Vagina (tissue), 2 donors: ENCODE measurements around the gene GJB2. TPM values are rescaled to one million over a fixed set of nuclear protein-coding genes. Genes with fewer than 3 reads are reported as not detected.

Experiments
- DNase-seq, 2 donors: peaks; one replicate each; pipeline ENCODE4 v3.0.0-alpha.2; 2017; ENCODE audit errors: extremely low spot score in 2 of 2
- H3K27ac ChIP-seq: fragments of 200-600 bp; sonication (generic); one replicate; pipeline ENCODE4 v1.5.1; 2019
- H3K27me3 ChIP-seq: fragments of 200-600 bp; sonication (generic); one replicate; pipeline ENCODE4 v1.5.1; 2019
- H3K36me3 ChIP-seq, 2 donors: fragments of 200-600 bp; sonication (generic); one replicate each; pipeline ENCODE4 v1.5.1; 2017 to 2019
- H3K4me1 ChIP-seq: fragments of 200-600 bp; sonication (generic); one replicate; pipeline ENCODE4 v1.5.1; 2019
- H3K4me3 ChIP-seq, 2 donors: fragments of 200-600 bp; sonication (generic); 1 replicate in 1 of 2; 2 replicates in 1 of 2; pipeline ENCODE4 v1.5.1; 2016 to 2019
- H3K9me3 ChIP-seq: fragments of 200-600 bp; sonication (generic); one replicate; pipeline ENCODE4 v1.5.1; 2019
- CTCF ChIP-seq, 3 experiments: fragments of 450-650 bp in 2 of 3; fragments of 200-600 bp in 1 of 3; sonication (generic) in 1 of 3; IDR thresholded peaks; one replicate each; pipeline ENCODE4 v1.5.1; 2017 to 2019; ENCODE audit warnings: antibody characterized with exemption in 3 of 3, mild to moderate bottlenecking in 2 of 3, moderate library complexity in 2 of 3
- POLR2A ChIP-seq, 2 donors: fragments of 450-650 bp; IDR thresholded peaks; one replicate each; pipeline ENCODE4 v1.6.1; 2017; ENCODE audit warnings: antibody characterized with exemption in 2 of 2, mild to moderate bottlenecking in 2 of 2, moderate library complexity in 2 of 2
- POLR2AphosphoS5 ChIP-seq, 2 donors: sonication (generic); formaldehyde crosslinking; IDR thresholded peaks; one replicate each; pipeline ENCODE4 v1.9.0; 2017; ENCODE audit warnings: antibody characterized with exemption in 2 of 2, mild to moderate bottlenecking in 2 of 2, low read depth in 1 of 2; ENCODE audit not compliant: insufficient read depth in 1 of 2
- intact Hi-C: fragments of 100-400 bp; cut with DNase I; formaldehyde crosslinking; loops from one replicate; pipeline ENCODE4 v1.15.1; 2023
- total RNA-seq: library from RNA; depleted of rRNA; stranded (reverse); fragments of >200 nt; gene quantifications from one replicate; pipeline ENCODE4 v1.2.3, GENCODE V29; 2016

Gene GJB2
- total RNA-seq, 1 donor from 2014 or later, result 217 TPM

- Histone ChIP-seq H3K27ac (no peak overlapping the region), H3K9me3 (no peaks in the 10 kb centered on the region), H3K4me3 (no peak overlapping the region), H3K27me3 (no peaks in the 10 kb centered on the region), H3K4me1 (no peaks in the 10 kb centered on the region), H3K36me3 (no peaks in the 10 kb centered on the region)
- no peak for DNase-seq
- TF ChIP-seq POLR2AphosphoS5 (IDR thresholded peaks at IDR 0.05; ENCODE audit: insufficient read depth in 1 of 2, low read depth in 1 of 2) (no peak), CTCF (IDR thresholded peaks at IDR 0.05) (no peak), POLR2A (IDR thresholded peaks at IDR 0.05) (no peak)
- intact Hi-C loops, result no loop called here
These were observed 41.1 kb downstream of the GJB2 start for GRCh38 chr13:20151612-20152011.

- no peaks in the 10 kb centered on the region for H3K36me3 ChIP-seq
- no peak overlapping the region for H3K4me3 ChIP-seq
- intact Hi-C loops, result no loop called here
- H3K27me3 ChIP-seq, result no peaks in the 10 kb centered on the region
- no peaks in the 10 kb centered on the region for H3K4me1 ChIP-seq
- no peaks in the 10 kb centered on the region for H3K9me3 ChIP-seq
- no peak overlapping the region for H3K27ac ChIP-seq
- DNase-seq, result no peak
- TF ChIP-seq CTCF (IDR thresholded peaks at IDR 0.05) (no peak), POLR2AphosphoS5 (IDR thresholded peaks at IDR 0.05; ENCODE audit: insufficient read depth in 1 of 2, low read depth in 1 of 2) (no peak), POLR2A (IDR thresholded peaks at IDR 0.05) (no peak)
These were observed 41.7 kb downstream of the GJB2 start for GRCh38 chr13:20151016-20151415.

- intact Hi-C loops, result no loop called here
- DNase-seq, result no peak
- H3K4me1 ChIP-seq, result no peaks in the 10 kb centered on the region
- no peaks in the 10 kb centered on the region for H3K9me3 ChIP-seq
- H3K27ac ChIP-seq, result no peak overlapping the region
- H3K36me3 ChIP-seq, result no peaks in the 10 kb centered on the region
- TF ChIP-seq POLR2A (IDR thresholded peaks at IDR 0.05) (no peak), CTCF (IDR thresholded peaks at IDR 0.05) (no peak), POLR2AphosphoS5 (IDR thresholded peaks at IDR 0.05; ENCODE audit: insufficient read depth in 1 of 2, low read depth in 1 of 2) (no peak)
- no peaks in the 10 kb centered on the region for H3K27me3 ChIP-seq
- no peak overlapping the region for H3K4me3 ChIP-seq
These were observed 42.2 kb downstream of the GJB2 start for GRCh38 chr13:20150561-20150960.

- H3K9me3 ChIP-seq, result no peaks in the 10 kb centered on the region
- peak in 1 of 2 donors; percentile 25 for DNase-seq
- H3K4me3 ChIP-seq, result no peak overlapping the region
- H3K27me3 ChIP-seq, result no peaks in the 10 kb centered on the region
- no peak overlapping the region for H3K27ac ChIP-seq
- intact Hi-C loops, result no loop called here
- no peaks in the 10 kb centered on the region for H3K4me1 ChIP-seq
- TF ChIP-seq CTCF (IDR thresholded peaks at IDR 0.05) (no peak), POLR2A (IDR thresholded peaks at IDR 0.05) (no peak), POLR2AphosphoS5 (IDR thresholded peaks at IDR 0.05; ENCODE audit: insufficient read depth in 1 of 2, low read depth in 1 of 2) (no peak)
- no peaks in the 10 kb centered on the region for H3K36me3 ChIP-seq
These were observed 43.0 kb downstream of the GJB2 start for GRCh38 chr13:20149762-20150161.

GRCh38 chr13:20148501-20149183 lies 44.1 kb downstream of the GJB2 start:
- TF ChIP-seq CTCF (IDR thresholded peaks at IDR 0.05) (no peak), POLR2A (IDR thresholded peaks at IDR 0.05) (no peak), POLR2AphosphoS5 (IDR thresholded peaks at IDR 0.05; ENCODE audit: insufficient read depth in 1 of 2, low read depth in 1 of 2) (no peak)
- no peaks in the 10 kb centered on the region for H3K27me3 ChIP-seq
- H3K9me3 ChIP-seq, result no peaks in the 10 kb centered on the region
- H3K4me3 ChIP-seq, result no peak overlapping the region
- H3K27ac ChIP-seq, result no peak overlapping the region
- H3K4me1 ChIP-seq, result no peaks in the 10 kb centered on the region
- DNase-seq, result peak in 1 of 2 donors; percentile 42
- intact Hi-C loops, result no loop called here
- no peaks in the 10 kb centered on the region for H3K36me3 ChIP-seq
